HG02610 (cell line): ENCODE data around the gene CCDC74A.
A peak's percentile ranks its signal among the peaks of the same experiment; 100 is the strongest.
"Not testable (repeated sequence)": the region's sequence is repeated elsewhere in the genome, so short reads cannot be mapped to it uniquely, and the experiment has no call there.

Experiments used
- ATAC-seq: cut with Tn5 transposase; IDR thresholded peaks from one replicate; pipeline ENCODE4 v1.9.1; 2021; ENCODE audit warnings: mild to moderate bottlenecking, moderate library complexity; ENCODE audit not compliant: unreplicated experiment

The CCDC74A gene

GRCh38 chr2:131552871-131553270 is 25.2 kb downstream of the CCDC74A start:
- no peak for ATAC-seq

DNA sequence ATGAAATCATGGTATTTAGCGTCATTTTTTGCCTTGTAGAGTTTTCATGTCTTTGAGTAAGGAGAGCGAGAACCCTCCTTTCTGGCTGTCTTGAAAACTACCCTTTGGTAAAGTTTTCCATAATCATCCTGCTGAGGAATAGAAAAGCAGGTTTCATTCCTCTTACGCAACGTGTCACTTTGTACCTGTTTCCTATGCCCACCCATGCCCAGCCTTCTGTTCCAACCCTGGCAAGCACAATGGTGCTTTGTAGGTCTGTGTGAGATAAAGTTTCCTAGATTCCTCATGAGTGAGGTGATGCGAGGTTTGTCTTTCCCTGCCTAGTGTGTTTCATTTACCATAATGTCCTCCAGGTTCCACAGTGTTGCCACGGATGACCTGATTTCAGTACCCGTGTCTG is 29.3 kb downstream of the CCDC74A start:
- ATAC-seq, result no peak

GRCh38 chr2:131557558-131558321 is 30.1 kb downstream of the CCDC74A start:
- no peak for ATAC-seq

- no peak for ATAC-seq
These were observed 38.7 kb downstream of the CCDC74A start for GRCh38 chr2:131566371-131566770.

- no peak for ATAC-seq
These were observed 40.2 kb downstream of the CCDC74A start for GRCh38 chr2:131567891-131568290.

GRCh38 chr2:131568401-131568800 is 40.7 kb downstream of the CCDC74A start:
- not testable (repeated sequence) for ATAC-seq

GRCh38 chr2:131572175-131572574 is 44.5 kb downstream of the CCDC74A start:
- no peak for ATAC-seq

- ATAC-seq, result peak; percentile 21
These were observed 50.1 kb downstream of the CCDC74A start for GRCh38 chr2:131577812-131578211.

DNA sequence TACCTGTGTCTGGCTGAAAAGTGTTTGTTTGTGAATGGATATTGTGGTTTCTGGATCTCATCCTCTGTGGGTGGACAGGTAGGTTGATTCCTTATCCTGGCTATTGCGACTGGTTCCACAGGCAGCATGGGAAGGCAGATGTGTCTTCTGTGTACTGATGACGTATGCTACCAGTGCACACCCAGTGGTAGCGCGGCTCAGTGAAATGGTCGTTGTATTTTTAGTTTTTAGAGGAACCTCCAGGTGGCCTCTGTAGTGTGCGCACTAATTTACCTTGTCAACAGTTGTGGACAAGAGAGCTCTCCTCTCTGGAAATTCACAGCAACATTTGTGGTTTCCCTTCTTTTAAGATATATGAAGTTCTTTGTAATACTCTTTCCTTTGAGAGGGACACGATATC is 52.5 kb downstream of the CCDC74A start:
- peak; percentile 31 for ATAC-seq
